Trophoblast cell (in vitro differentiated cells and primary cell): Measurements from ENCODE around the gene FOXQ1.
"Not testable (repeated sequence)": the region's sequence is repeated elsewhere in the genome, so short reads cannot be mapped to it uniquely, and the experiment has no call there.

Source experiments
- DNase-seq, 2 donors: peaks; one replicate each; pipeline ENCODE4 v3.0.0-alpha.2; 2016
- H2AFZ ChIP-seq: 2 replicates; pipeline ENCODE4 v1.6.1; 2013; ENCODE audit warnings: low read length, moderate library complexity, mild to moderate bottlenecking; ENCODE audit not compliant: insufficient read depth, poor library complexity
- H2AK5ac ChIP-seq: 2 replicates; pipeline ENCODE4 v1.6.1; 2013; ENCODE audit warnings: mild to moderate bottlenecking, low read length
- H2BK120ac ChIP-seq: 2 replicates; pipeline ENCODE4 v1.6.1; 2013; ENCODE audit warnings: low read length, mild to moderate bottlenecking, moderate library complexity; ENCODE audit not compliant: insufficient read depth, poor library complexity
- H2BK12ac ChIP-seq: 2 replicates; pipeline ENCODE4 v1.6.1; 2013; ENCODE audit warnings: mild to moderate bottlenecking, low read length, moderate library complexity
- H2BK5ac ChIP-seq: 2 replicates; pipeline ENCODE4 v1.6.1; 2013; ENCODE audit warnings: low read length, low read depth, moderate library complexity, mild to moderate bottlenecking; ENCODE audit not compliant: poor library complexity
- H3K14ac ChIP-seq: 2 replicates; pipeline ENCODE4 v1.6.1; 2013; ENCODE audit warnings: mild to moderate bottlenecking, low read length
- H3K18ac ChIP-seq: 2 replicates; pipeline ENCODE4 v1.6.1; 2013; ENCODE audit warnings: mild to moderate bottlenecking, low read length
- H3K23ac ChIP-seq: 2 replicates; pipeline ENCODE4 v1.6.1; 2013; ENCODE audit warnings: low read length
- H3K27ac ChIP-seq: 2 replicates; pipeline ENCODE4 v1.5.1; 2013; ENCODE audit warnings: low read depth, mild to moderate bottlenecking, inconsistent platforms, low read length, moderate library complexity
- H3K27me3 ChIP-seq: 2 replicates; pipeline ENCODE4 v1.6.1; 2013; ENCODE audit warnings: inconsistent platforms, mild to moderate bottlenecking, low read length, moderate library complexity; ENCODE audit not compliant: insufficient read depth
- H3K36me3 ChIP-seq, 2 experiments: 1 replicate in 1 of 2; 2 replicates in 1 of 2; pipeline ENCODE4 v1.6.1; 2013; ENCODE audit warnings: low read length in 2 of 2, mild to moderate bottlenecking in 2 of 2, moderate library complexity in 1 of 2; ENCODE audit not compliant: insufficient read depth in 2 of 2, control insufficient read depth in 1 of 2
- H3K4ac ChIP-seq: 2 replicates; pipeline ENCODE4 v1.6.1; 2013; ENCODE audit warnings: low read depth, mild to moderate bottlenecking, low read length, moderate library complexity
- H3K4me1 ChIP-seq, 2 experiments: 1 replicate in 1 of 2; 2 replicates in 1 of 2; pipeline ENCODE4 v1.6.1; 2013; ENCODE audit warnings: low read length in 2 of 2, mild to moderate bottlenecking in 2 of 2, moderate library complexity in 1 of 2; ENCODE audit not compliant: insufficient read depth in 2 of 2, control insufficient read depth in 1 of 2
- H3K4me2 ChIP-seq: 2 replicates; pipeline ENCODE4 v1.6.1; 2013; ENCODE audit warnings: inconsistent platforms, mild to moderate bottlenecking, low read length, moderate library complexity
- H3K4me3 ChIP-seq: 2 replicates; pipeline ENCODE4 v1.5.1; 2013; ENCODE audit warnings: mild to moderate bottlenecking, low read depth, low read length, inconsistent platforms
- H3K79me1 ChIP-seq: one replicate; pipeline ENCODE4 v1.6.1; 2013; ENCODE audit warnings: low read length
- H3K79me2 ChIP-seq: 2 replicates; pipeline ENCODE4 v1.6.1; 2013; ENCODE audit warnings: low read length, mild to moderate bottlenecking; ENCODE audit not compliant: control insufficient read depth, insufficient read depth, poor library complexity
- H3K9ac ChIP-seq: 2 replicates; pipeline ENCODE4 v1.6.1; 2013; ENCODE audit warnings: mild to moderate bottlenecking, low read length
- H3K9me3 ChIP-seq: 2 replicates; pipeline ENCODE4 v1.6.1; 2013; ENCODE audit warnings: low read depth, mild to moderate bottlenecking, control low read depth, inconsistent platforms, low read length; ENCODE audit not compliant: insufficient read depth
- H4K12ac ChIP-seq: 2 replicates; pipeline ENCODE4 v1.6.1; 2013; ENCODE audit warnings: low read depth, mild to moderate bottlenecking, low read length, moderate library complexity
- H4K8ac ChIP-seq: 2 replicates; pipeline ENCODE4 v1.6.1; 2013; ENCODE audit warnings: low read depth, mild to moderate bottlenecking, low read length, moderate library complexity
- H4K91ac ChIP-seq: one replicate; pipeline ENCODE4 v1.6.1; 2013; ENCODE audit warnings: low read depth, mild to moderate bottlenecking, low read length, moderate library complexity
- WGBS: extraction: QIAGEN DNeasy Blood & Tissue Kit; methylation state at CpG from one replicate; pipeline ENCODE4 v1.1.7; 2013; ENCODE audit warnings: missing lambda C conversion rate; ENCODE audit not compliant: insufficient read length, insufficient coverage; ENCODE audit errors: extremely low coverage; 5-methylcytosine and 5-hydroxymethylcytosine counted together

FOXQ1 gene

DNA sequence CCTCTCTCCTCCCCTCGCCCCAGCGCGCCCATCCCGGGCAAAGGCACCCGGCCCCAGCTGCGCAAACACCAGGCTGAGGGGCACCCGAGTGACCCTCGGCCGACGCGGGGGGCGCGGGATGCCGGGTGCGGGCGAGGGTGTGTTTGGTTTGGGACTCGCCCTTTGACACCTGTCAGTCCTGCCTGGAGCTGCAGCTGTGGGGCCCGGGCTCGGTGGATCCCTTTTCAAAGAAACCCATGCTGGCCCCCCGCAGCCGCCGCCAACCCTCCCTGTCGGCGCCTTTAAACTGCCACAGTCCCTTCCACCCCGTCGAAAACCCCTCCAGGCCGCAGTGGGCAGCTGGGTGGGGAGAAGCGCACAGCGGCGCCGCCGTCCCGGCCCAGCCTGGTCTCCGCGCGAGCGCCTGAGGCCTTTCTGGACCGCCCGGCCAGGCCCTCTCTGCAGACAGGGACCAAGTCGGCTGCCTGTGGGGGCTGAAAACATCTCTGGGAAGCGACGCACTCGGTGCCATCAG, 5.5 kb downstream of the FOXQ1 start:
- no peak overlapping the region for H2BK120ac ChIP-seq
- no peaks in the 10 kb centered on the region for H3K9me3 ChIP-seq
- H3K4ac ChIP-seq, result no peak overlapping the region
- no peak overlapping the region for H4K91ac ChIP-seq
- no peak overlapping the region for H3K23ac ChIP-seq
- H3K79me1 ChIP-seq, result no peaks in the 10 kb centered on the region
- H4K8ac ChIP-seq, result no peak overlapping the region
- H2BK12ac ChIP-seq, result no peak overlapping the region
- H2AK5ac ChIP-seq, result no peak overlapping the region
- DNase-seq, result no peak
- H3K9ac ChIP-seq, result no peak overlapping the region
- no peak overlapping the region for H4K12ac ChIP-seq
- H3K79me2 ChIP-seq, result no peaks in the 10 kb centered on the region
- WGBS, result no CpG with 5 or more reads among the region's 43 CpGs
- no peak overlapping the region for H3K18ac ChIP-seq
- H3K4me3 ChIP-seq, result no peak overlapping the region
- peaks cover 7 to 8% of the 10 kb centered on the region in 2 experiments for H3K4me1 ChIP-seq
- peaks cover 36% of the 10 kb centered on the region for H3K27me3 ChIP-seq
- no peak overlapping the region for H3K14ac ChIP-seq
- H2AFZ ChIP-seq, result no peak overlapping the region
- H3K27ac ChIP-seq, result no peak overlapping the region
- H2BK5ac ChIP-seq, result no peak overlapping the region
- no peaks in the 10 kb centered on the region for H3K36me3 ChIP-seq
- H3K4me2 ChIP-seq, result no peak overlapping the region

DNA sequence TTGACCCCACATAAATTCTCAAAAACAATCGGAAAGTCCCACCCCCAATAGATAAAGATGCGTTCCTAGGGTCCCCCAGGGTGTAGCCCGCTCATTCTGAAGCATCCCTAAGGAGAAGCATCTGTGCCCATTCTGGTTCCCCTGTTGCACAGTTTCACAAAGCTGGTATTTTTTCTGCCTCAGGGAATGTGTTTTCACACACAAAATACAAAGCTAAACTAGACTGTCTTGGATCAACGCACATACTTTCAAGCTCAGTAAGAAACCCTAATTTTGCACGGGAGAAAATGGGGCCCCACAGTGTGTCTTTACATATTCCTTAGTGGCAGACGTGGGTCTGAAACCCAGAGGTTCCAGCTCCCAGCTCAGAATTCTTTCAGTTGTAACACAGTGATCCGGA, 6.1 kb downstream of the FOXQ1 start:
- Histone ChIP-seq H3K36me3 (no peaks in the 10 kb centered on the region), H3K4me2 (no peak overlapping the region), H3K4me3 (no peak overlapping the region), H2AK5ac (no peak overlapping the region), H3K14ac (no peak overlapping the region), H3K79me2 (no peaks in the 10 kb centered on the region), H2AFZ (no peak overlapping the region), H3K18ac (no peak overlapping the region), H2BK12ac (no peak overlapping the region), H2BK120ac (no peak overlapping the region), H2BK5ac (no peak overlapping the region), H4K12ac (no peak overlapping the region), H3K9me3 (no peaks in the 10 kb centered on the region), H3K27me3 (peaks cover 29% of the 10 kb centered on the region), H3K27ac (no peak overlapping the region), H3K23ac (no peak overlapping the region), H3K4me1 (peaks cover 1 to 3% of the 10 kb centered on the region in 2 experiments), H3K9ac (no peak overlapping the region), H4K8ac (no peak overlapping the region), H3K4ac (no peak overlapping the region), H3K79me1 (no peaks in the 10 kb centered on the region), H4K91ac (no peak overlapping the region)
- WGBS, result no CpG with 5 or more reads among the region's 7 CpGs
- no peak for DNase-seq

DNA sequence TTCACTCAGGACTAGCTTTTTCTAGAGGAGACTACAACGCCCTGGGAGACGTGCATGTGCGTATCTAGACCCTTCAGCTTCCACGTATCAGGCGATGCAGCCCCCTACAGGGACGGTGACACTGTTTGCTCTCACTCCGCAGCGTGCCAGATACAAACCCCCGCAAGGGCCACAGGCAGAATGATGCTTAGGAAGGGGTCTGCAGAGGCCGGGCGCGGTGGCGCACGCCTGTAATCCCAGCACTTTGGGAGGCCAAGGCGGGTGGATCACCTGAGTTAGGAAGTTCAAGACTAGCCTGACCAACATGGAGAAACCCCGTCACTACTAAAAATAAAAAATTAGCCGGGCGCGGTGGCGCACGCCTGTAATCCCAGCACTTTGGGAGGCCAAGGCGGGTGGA, 6.7 kb downstream of the FOXQ1 start:
- not testable (repeated sequence) for H4K12ac ChIP-seq, H3K79me1 ChIP-seq, H3K4me2 ChIP-seq, H3K9ac ChIP-seq, H3K4ac ChIP-seq, H3K4me1 ChIP-seq, H2AFZ ChIP-seq, H4K8ac ChIP-seq, H3K14ac ChIP-seq, H2AK5ac ChIP-seq, H2BK5ac ChIP-seq, H3K27ac ChIP-seq, H3K36me3 ChIP-seq, H2BK12ac ChIP-seq, H3K18ac ChIP-seq, H3K23ac ChIP-seq, DNase-seq, H3K79me2 ChIP-seq, H3K4me3 ChIP-seq, H4K91ac ChIP-seq, H3K9me3 ChIP-seq, H2BK120ac ChIP-seq
- no CpG with 5 or more reads among the region's 22 CpGs for WGBS
- H3K27me3 ChIP-seq, result peaks cover 24% of the 10 kb centered on the region

DNA sequence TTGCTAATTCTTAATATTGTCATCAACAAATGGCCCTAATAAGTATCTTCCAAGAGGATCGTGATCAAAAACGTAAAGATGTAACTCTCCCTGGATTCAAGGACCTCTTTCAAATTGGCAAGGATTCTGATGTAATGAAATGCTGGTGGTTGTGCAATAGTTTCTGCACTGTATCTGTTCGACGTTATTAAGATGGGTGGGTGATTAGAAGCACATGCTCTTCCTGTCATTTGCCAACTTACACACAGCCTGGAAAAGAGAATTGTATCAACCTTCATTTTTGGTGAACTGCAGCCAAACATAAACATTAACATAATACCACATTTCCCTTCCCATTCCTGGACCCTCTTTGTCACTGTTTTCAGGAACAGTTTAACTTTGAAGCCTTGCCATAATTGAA, 9.8 kb downstream of the FOXQ1 start:
- H4K91ac ChIP-seq, result no peak overlapping the region

More for the DNA sequence above, 9.8 kb downstream of the FOXQ1 start:
- no peak overlapping the region for H2BK5ac ChIP-seq
- H3K23ac ChIP-seq, result no peak overlapping the region
- no peak overlapping the region for H3K4ac ChIP-seq
- H4K12ac ChIP-seq, result no peak overlapping the region
- H2BK12ac ChIP-seq, result no peak overlapping the region
- no CpG with 5 or more reads among the region's 4 CpGs for WGBS
- H3K79me2 ChIP-seq, result no peaks in the 10 kb centered on the region
- no peaks in the 10 kb centered on the region for H3K79me1 ChIP-seq
- H3K18ac ChIP-seq, result no peak overlapping the region
- no peak overlapping the region for H2BK120ac ChIP-seq
- no peak overlapping the region for H3K4me3 ChIP-seq
- no peak overlapping the region for H3K27ac ChIP-seq
- peak in 1 of 2 donors; percentile 39 for DNase-seq
- no peak overlapping the region for H3K9ac ChIP-seq
- H3K14ac ChIP-seq, result no peak overlapping the region
- no peak overlapping the region for H4K8ac ChIP-seq
- no peaks in the 10 kb centered on the region for H3K27me3 ChIP-seq
- no peak overlapping the region for H2AFZ ChIP-seq
- no peaks in the 10 kb centered on the region for H3K36me3 ChIP-seq
- H3K4me2 ChIP-seq, result no peak overlapping the region
- no peaks in the 10 kb centered on the region for H3K9me3 ChIP-seq
- no peak overlapping the region for H2AK5ac ChIP-seq
- peaks cover 0 to 2% of the 10 kb centered on the region in 2 experiments for H3K4me1 ChIP-seq
